Measurements from ENCODE around the gene CALML5. TPM values are rescaled to one million over a fixed set of nuclear protein-coding genes. Genes with fewer than 3 reads are reported as not detected.

The CALML5 gene
- total and polyA plus RNA-seq, 2 of the 4 experiments (the other 2 are of a cell fraction): not detected

Other genes with a start within 250 kb of the CALML5 start
- not detected in 2 replicates for gene UCN3, start 134.6 kb downstream of the CALML5 start, total RNA-seq (2012; rRNA removed)
- not detected in 2 replicates for gene UCN3, start 134.6 kb downstream of the CALML5 start, polyA plus RNA-seq (2012; rRNA removed)
- not detected in 2 replicates for gene TUBAL3, start 94.7 kb downstream of the CALML5 start, total RNA-seq (2012; rRNA removed)
- gene TUBAL3, start 94.7 kb downstream of the CALML5 start, polyA plus RNA-seq (2012; rRNA removed): not detected in 2 replicates
- 54.7 and 57.5 TPM in 2 replicates for gene NET1, start 87.0 kb downstream of the CALML5 start, total RNA-seq (2012; rRNA removed)
- 20.0 and 28.2 TPM in 2 replicates for gene NET1, start 87.0 kb downstream of the CALML5 start, polyA plus RNA-seq (2012; rRNA removed)
- not detected in 2 replicates for gene CALML3, start 25.4 kb upstream of the CALML5 start, total RNA-seq (2012; rRNA removed)
- not detected in 2 replicates for gene CALML3, start 25.4 kb upstream of the CALML5 start, polyA plus RNA-seq (2012; rRNA removed)
- 6.3 and 6.4 TPM in 2 replicates for gene ASB13, start 167.0 kb upstream of the CALML5 start, total RNA-seq (2012; rRNA removed)
- gene ASB13, start 167.0 kb upstream of the CALML5 start, polyA plus RNA-seq (2012; rRNA removed): 3.9 and 4.6 TPM in 2 replicates
- gene TASOR2, start 185.3 kb upstream of the CALML5 start, total RNA-seq (2012; rRNA removed): 53.6 and 64.7 TPM in 2 replicates
- gene TASOR2, start 185.3 kb upstream of the CALML5 start, polyA plus RNA-seq (2012; rRNA removed): 18.0 and 19.4 TPM in 2 replicates

All from IMR-90 (cell line).